HG03060 (cell line): ENCODE measurements around the gene AGO1.

Experiments
- ATAC-seq: cut with Tn5 transposase; IDR thresholded peaks from one replicate; pipeline ENCODE4 v1.9.1; 2021; ENCODE audit warnings: low read depth, moderate number of reproducible peaks; ENCODE audit not compliant: unreplicated experiment

AGO1 gene

DNA sequence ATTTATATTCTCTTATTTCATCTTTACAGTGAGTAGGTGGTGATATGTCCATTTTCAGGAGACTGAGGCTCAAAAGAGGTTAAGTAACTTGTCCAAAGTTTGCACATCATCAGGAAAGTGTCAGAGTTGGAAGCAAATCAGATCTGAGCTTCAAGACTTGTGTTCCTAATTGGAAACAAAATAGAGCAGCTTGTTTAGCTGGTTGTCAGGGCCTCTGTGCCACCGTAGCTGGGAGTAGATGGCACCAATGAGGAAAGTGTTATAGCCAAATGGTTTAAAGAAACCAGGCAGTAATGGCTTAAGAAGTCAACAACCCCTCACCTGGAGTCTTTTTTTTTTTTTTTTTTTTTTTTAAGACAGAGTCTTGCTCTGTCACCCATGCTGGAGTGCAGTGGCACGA lies 19.7 kb downstream of the AGO1 start:
- no peak for ATAC-seq

GRCh38 chr1:35914717-35915116 lies 31.7 kb downstream of the AGO1 start:
- no peak for ATAC-seq

GRCh38 chr1:35915693-35916092 lies 32.7 kb downstream of the AGO1 start:
- ATAC-seq = no peak

GRCh38 chr1:35923791-35924221 lies 40.8 kb downstream of the AGO1 start:
- no peak for ATAC-seq

DNA sequence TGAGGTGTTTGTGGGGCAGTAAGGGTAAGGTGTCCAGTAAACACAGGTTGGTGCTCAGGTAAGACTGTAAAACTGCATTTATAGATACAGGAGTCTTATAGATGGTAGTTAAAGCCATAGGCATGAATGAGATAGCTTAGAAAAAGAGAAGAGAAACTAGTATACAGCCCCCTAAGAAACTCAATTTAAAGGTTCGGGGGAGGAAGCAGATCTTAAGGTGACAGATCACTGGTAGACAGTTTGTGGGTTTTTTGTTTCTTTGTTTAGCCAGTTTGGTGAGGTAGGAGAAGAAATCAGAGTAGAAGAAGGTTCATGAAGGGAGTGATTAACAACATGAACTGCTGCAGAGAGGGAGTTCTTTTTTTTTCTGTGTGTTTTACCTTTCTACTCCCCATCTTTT lies 41.8 kb downstream of the AGO1 start:
- ATAC-seq = no peak

GRCh38 chr1:35925741-35926140 lies 42.7 kb downstream of the AGO1 start:
- ATAC-seq = no peak

DNA sequence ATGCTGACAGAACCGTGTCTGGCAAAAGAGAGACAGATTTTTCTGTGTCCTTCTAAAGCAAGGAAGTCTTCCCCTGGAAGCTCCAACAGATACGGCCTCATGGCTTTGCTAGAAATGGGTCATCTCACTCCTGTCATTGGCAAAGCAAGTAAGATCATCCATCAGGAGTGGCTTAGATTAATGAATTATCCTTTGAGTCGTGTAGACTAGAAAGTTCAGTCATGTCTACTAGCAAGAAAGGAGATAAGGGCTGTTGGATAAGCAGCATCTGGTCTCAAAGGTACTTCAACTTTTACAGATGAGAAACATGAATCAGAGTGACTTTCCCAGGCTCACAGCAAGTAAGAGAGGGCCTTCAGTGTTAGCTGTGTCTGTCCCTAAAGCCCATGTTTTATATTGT lies 44.5 kb downstream of the AGO1 start:
- ATAC-seq = no peak

- ATAC-seq = no peak
Observed at GRCh38 chr1:35929730-35930592, 47.0 kb downstream of the AGO1 start.

GRCh38 chr1:35930593-35931445 lies 47.8 kb downstream of the AGO1 start, which contains the start of gene AGO3:
AGO3 (plus strand) TSS chr1:35931105; CDS start chr1:35931427, 322 bp downstream.
- ATAC-seq = peak; percentile 51

- no peak for ATAC-seq
Observed at GRCh38 chr1:35931446-35932157, 48.6 kb downstream of the AGO1 start.

GRCh38 chr1:35932158-35932636 lies 49.2 kb downstream of the AGO1 start:
- ATAC-seq = no peak

DNA sequence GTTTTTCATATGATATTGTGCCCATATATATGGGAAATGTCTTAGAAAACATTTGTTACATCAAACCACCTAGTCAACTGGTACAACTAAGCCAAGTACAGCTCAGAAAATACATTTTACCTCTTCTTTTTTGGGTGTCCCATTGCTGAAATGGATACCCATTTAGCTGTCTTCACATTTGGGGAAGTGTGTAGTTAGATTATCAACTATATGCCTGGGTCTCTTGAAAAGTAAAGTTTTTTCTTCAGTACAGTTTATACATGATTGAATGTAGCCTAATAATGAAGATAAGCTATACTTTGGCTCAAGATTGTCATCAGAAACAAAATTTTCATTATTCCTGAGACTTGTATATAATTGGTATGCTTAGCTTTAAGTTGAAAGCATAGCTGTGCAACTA lies 49.9 kb downstream of the AGO1 start:
- no peak for ATAC-seq

GRCh38 chr1:35935442-35936388 lies 52.7 kb downstream of the AGO1 start:
- ATAC-seq = no peak

- no peak for ATAC-seq
Observed at GRCh38 chr1:35936838-35937237, 53.8 kb downstream of the AGO1 start.

DNA sequence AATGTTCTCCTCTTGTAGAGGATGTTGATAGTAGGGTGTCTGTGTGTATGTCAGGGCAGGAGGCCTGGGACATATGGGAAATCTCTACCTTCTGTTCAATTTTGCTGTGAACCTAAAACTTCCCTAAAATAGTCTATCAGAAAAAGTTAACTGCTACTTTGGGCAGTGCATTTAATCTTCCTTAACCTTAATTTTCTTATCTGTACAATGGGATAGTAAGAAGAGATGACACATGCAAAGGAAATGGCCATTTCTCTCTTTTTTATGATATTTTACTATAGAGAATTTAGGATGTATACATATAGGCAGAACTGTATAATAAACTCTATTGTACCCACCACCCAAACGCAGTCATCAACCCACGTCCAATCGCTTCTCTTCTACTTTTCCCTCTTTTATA lies 56.5 kb downstream of the AGO1 start:
- ATAC-seq = no peak

DNA sequence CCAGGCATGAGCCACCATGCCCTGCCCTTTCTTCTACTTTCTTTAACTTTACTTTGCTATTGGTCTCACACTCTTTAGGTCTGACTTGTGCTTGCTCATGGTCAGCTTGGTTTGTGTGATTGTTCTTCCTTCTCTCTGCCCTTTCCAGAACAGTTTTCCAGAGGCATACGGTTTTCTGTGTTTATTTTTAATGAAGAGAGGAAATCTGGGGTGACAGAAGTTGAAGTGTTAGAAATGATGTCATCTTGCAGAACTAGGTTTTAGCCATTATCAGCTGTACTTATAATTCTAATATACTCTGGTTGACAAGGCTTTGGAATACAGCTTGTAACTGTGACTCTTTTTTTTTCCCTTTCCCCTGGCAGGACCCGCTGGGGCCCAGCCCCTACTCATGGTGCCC lies 62.3 kb downstream of the AGO1 start:
- ATAC-seq = no peak

DNA sequence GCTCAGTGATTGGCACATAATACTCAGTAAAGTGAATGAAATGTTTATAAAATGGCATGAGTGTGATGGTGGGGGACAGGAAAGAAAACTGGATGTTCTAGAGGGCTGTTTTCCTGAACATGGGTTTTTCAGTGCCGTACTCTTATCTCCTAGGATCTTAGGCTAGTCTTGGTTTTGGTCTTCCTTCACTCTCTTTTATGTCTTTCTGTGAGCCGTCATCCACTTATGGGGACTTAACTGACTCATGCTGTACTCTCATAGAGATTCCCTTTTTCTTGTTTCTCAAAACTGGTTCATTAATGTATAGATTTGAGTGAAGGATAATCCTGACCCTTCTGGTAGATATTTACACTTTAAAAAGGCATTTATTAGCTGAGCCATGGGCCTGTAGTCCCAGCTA lies 64.5 kb downstream of the AGO1 start:
- ATAC-seq = no peak

- no peak for ATAC-seq
Observed at GRCh38 chr1:35958558-35958957, 75.5 kb downstream of the AGO1 start.

DNA sequence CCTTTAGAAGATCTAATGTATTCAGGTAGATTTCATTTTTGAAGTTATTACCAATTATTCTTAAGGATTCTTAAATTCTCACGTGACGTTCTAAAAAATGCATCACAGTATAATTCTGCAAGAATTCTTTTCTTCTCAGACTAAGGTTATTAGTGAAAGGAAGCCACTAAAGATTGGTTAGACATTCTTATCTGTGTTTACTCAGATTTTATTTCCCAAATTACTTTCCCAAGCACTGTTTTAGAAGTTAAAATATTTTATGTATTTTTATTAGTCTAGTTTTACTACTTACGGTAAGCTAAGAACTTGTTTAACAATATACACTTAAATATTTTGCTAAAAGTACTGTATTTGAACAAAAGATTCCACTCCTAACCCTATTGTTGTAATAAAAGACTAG lies 76.3 kb downstream of the AGO1 start:
- ATAC-seq = no peak

- no peak for ATAC-seq
Observed at GRCh38 chr1:35962952-35963351, 79.9 kb downstream of the AGO1 start.
